ENCODE data around the gene HDAC10.
A peak's percentile ranks its signal among the peaks of the same experiment; 100 is the strongest.

GRCh38 chr22:50206599-50206998 lies 44.5 kb downstream of the HDAC10 start:
- TF ChIP-seq CTCF (IDR thresholded peaks at IDR 0.05; ENCODE audit: low read depth, low read length) (peak; percentile 57), POLR2A (IDR thresholded peaks at IDR 0.05; ENCODE audit: extremely low read depth, insufficient read length) (no peak), MAX (IDR thresholded peaks at IDR 0.05; ENCODE audit: low read depth, low read length) (no peak), MYC (IDR thresholded peaks at IDR 0.05; ENCODE audit: low read depth, low read length) (no peak)
